ENCODE data around the gene NUDC. TPM values are rescaled to one million over a fixed set of nuclear protein-coding genes. Genes with fewer than 3 reads are reported as not detected.

The NUDC gene
- total and polyA plus RNA-seq, 10 of the 15 experiments (the other 5 are each of a cell fraction or from before 2014, with no cell fraction given), result 5.5 to 227 (median 67.4) TPM

DNA sequence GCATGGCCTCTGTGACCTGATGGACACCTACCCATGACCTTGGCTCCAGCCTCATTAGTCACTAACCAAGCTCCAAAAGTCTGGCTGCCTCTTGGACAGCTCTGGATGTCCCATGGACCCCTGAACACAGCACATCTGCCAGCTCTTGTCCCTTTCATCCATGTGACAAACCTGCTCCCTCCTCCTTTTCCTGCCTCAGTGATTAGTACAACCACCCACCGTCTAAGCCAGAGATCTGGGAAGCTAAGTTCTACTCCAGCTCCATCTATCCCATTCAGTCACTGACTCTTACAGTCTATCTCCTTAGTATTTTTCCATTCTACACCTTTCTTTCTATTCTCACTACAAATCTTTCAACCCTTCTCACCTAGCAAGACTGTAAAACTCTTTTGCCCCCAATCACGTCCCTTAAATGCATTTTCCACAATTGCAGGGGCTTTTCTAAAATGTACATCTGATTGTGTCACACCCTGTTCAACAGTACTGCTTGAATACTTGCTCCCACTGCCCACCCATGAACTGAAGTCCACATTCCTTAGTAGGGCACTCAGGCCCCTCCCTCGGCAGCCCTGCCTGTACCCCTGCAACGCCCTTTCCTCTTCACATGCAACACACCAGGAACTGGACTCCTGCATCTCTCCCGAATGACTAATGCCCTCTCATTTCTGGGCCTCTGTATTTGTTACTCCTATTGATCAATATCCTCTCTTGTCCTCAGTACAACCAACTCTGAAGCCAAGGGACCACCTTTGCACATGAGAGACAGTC lies 38.7 kb upstream of the NUDC start (continued):
- TF ChIP-seq, protein P1, sequence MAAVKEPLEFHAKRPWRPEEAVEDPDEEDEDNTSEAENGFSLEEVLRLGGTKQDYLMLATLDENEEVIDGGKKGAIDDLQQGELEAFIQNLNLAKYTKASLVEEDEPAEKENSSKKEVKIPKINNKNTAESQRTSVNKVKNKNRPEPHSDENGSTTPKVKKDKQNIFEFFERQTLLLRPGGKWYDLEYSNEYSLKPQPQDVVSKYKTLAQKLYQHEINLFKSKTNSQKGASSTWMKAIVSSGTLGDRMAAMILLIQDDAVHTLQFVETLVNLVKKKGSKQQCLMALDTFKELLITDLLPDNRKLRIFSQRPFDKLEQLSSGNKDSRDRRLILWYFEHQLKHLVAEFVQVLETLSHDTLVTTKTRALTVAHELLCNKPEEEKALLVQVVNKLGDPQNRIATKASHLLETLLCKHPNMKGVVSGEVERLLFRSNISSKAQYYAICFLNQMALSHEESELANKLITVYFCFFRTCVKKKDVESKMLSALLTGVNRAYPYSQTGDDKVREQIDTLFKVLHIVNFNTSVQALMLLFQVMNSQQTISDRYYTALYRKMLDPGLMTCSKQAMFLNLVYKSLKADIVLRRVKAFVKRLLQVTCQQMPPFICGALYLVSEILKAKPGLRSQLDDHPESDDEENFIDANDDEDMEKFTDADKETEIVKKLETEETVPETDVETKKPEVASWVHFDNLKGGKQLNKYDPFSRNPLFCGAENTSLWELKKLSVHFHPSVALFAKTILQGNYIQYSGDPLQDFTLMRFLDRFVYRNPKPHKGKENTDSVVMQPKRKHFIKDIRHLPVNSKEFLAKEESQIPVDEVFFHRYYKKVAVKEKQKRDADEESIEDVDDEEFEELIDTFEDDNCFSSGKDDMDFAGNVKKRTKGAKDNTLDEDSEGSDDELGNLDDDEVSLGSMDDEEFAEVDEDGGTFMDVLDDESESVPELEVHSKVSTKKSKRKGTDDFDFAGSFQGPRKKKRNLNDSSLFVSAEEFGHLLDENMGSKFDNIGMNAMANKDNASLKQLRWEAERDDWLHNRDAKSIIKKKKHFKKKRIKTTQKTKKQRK (IDR thresholded peaks at IDR 0.05; ENCODE audit: low read depth, low read length), result no peak
- no peak for TF ChIP-seq CBX5 (IDR thresholded peaks at IDR 0.05; ENCODE audit: low read depth)
- TF ChIP-seq GABPA (IDR thresholded peaks at IDR 0.05; ENCODE audit: low read depth), result no peak
- TF ChIP-seq, protein P2, sequence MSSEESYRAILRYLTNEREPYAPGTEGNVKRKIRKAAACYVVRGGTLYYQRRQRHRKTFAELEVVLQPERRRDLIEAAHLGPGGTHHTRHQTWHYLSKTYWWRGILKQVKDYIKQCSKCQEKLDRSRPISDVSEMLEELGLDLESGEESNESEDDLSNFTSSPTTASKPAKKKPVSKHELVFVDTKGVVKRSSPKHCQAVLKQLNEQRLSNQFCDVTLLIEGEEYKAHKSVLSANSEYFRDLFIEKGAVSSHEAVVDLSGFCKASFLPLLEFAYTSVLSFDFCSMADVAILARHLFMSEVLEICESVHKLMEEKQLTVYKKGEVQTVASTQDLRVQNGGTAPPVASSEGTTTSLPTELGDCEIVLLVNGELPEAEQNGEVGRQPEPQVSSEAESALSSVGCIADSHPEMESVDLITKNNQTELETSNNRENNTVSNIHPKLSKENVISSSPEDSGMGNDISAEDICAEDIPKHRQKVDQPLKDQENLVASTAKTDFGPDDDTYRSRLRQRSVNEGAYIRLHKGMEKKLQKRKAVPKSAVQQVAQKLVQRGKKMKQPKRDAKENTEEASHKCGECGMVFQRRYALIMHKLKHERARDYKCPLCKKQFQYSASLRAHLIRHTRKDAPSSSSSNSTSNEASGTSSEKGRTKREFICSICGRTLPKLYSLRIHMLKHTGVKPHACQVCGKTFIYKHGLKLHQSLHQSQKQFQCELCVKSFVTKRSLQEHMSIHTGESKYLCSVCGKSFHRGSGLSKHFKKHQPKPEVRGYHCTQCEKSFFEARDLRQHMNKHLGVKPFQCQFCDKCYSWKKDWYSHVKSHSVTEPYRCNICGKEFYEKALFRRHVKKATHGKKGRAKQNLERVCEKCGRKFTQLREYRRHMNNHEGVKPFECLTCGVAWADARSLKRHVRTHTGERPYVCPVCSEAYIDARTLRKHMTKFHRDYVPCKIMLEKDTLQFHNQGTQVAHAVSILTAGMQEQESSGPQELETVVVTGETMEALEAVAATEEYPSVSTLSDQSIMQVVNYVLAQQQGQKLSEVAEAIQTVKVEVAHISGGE (CRISPR knock-in tag; IDR thresholded peaks at IDR 0.05), result no peak

All from GM12878 (cell line).